B cell (primary cell): Measurements from ENCODE around the gene KLHL11. TPM values are rescaled to one million over a fixed set of nuclear protein-coding genes. Genes with fewer than 3 reads are reported as not detected.

Experiments used
- ATAC-seq: fragments of 200-7000 bp; cut with Tn5 transposase; one replicate; pipeline ENCODE4 v1.10.0; 2021; ENCODE audit warnings: low read depth, mild to moderate bottlenecking, moderate number of reproducible peaks, moderate library complexity
- CTCF ChIA-PET: fragments of 350-600 bp; sonication (Branson Sonifier 250); formaldehyde crosslinking; loops from one replicate; lab custom pipeline; 2021; ENCODE audit warnings: antibody characterized with exemption, inconsistent platforms; lab: Charles Lee
- POLR2A ChIA-PET: fragments of 350-600 bp; sonication (Branson Sonifier 250); formaldehyde crosslinking; loops from one replicate; lab custom pipeline; 2021; ENCODE audit warnings: antibody characterized with exemption; lab: Charles Lee
- DNase-seq: peaks from one replicate; pipeline ENCODE4 v3.0.0; 2013
- H2AFZ ChIP-seq: 2 replicates; pipeline ENCODE4 v1.6.1; 2012; ENCODE audit warnings: mild to moderate bottlenecking, low read depth, low read length; ENCODE audit not compliant: insufficient read depth, poor library complexity, severe bottlenecking
- H3K27ac ChIP-seq, 2 donors: 1 replicate in 1 of 2; 2 replicates in 1 of 2; pipeline ENCODE4 v1.5.1; 2012 to 2013; ENCODE audit warnings: low read length in 2 of 2, mild to moderate bottlenecking in 2 of 2, moderate library complexity in 1 of 2
- H3K27me3 ChIP-seq, 4 experiments: fragments of 200-600 bp in 1 of 4; sonication (generic) in 1 of 4; replicated peaks in 1 of 4; 1 replicate in 2 of 4; 2 replicates in 2 of 4; pipeline versions ENCODE4 v1.6.1 to v1.7.0; 2013 to 2016; ENCODE audit warnings: low read length in 3 of 4, mild to moderate bottlenecking in 2 of 4, mixed read lengths in 1 of 4, moderate library complexity in 1 of 4; ENCODE audit not compliant: insufficient read depth in 4 of 4, control insufficient read depth in 3 of 4; ENCODE audit errors: control extremely low read depth in 1 of 4
- H3K36me3 ChIP-seq, 2 experiments: replicated peaks in 1 of 2; 1 replicate in 1 of 2; 2 replicates in 1 of 2; pipeline versions ENCODE4 v1.6.1 to v1.7.1; 2013; ENCODE audit warnings: low read length in 1 of 2; ENCODE audit not compliant: insufficient read depth in 2 of 2, control insufficient read depth in 1 of 2; ENCODE audit errors: control extremely low read depth in 1 of 2, extremely low read depth in 1 of 2
- H3K4me1 ChIP-seq, 2 donors: fragments of 200-600 bp in 1 of 2; sonication (generic) in 1 of 2; 1 replicate in 1 of 2; 2 replicates in 1 of 2; pipeline versions ENCODE4 v1.5.1 to v1.6.1; 2013 to 2017; ENCODE audit warnings: low read length in 2 of 2; ENCODE audit not compliant: control insufficient read depth in 2 of 2, insufficient read depth in 2 of 2
- H3K4me2 ChIP-seq: replicated peaks from 2 replicates; pipeline ENCODE3; 2012; ENCODE audit warnings: mild to moderate bottlenecking, low read depth, low read length; ENCODE audit not compliant: poor library complexity, severe bottlenecking
- H3K4me3 ChIP-seq, 5 experiments: fragments of 200-600 bp in 1 of 5; sonication (generic) in 1 of 5; 1 replicate in 3 of 5; 2 replicates in 2 of 5; pipeline versions ENCODE4 v1.5.1 to v1.7.0; 2011 to 2016; ENCODE audit warnings: low read length in 4 of 5, mild to moderate bottlenecking in 4 of 5, low read depth in 2 of 5, control low read depth in 1 of 5, moderate library complexity in 1 of 5; ENCODE audit not compliant: insufficient read depth in 1 of 5; ENCODE audit errors: control extremely low read depth in 1 of 5, extremely low read depth in 1 of 5
- H3K79me2 ChIP-seq: fragments of 200-600 bp; sonication (generic); one replicate; pipeline ENCODE4 v1.6.0; 2016; ENCODE audit warnings: low read length; ENCODE audit not compliant: control insufficient read depth, insufficient read depth
- H3K9ac ChIP-seq: fragments of 200-600 bp; sonication (generic); 2 replicates; pipeline ENCODE4 v1.6.1; 2017; ENCODE audit warnings: mild to moderate bottlenecking, low read length, moderate library complexity
- H3K9me3 ChIP-seq, 3 donors: one replicate each; pipeline versions ENCODE4 v1.6.1 to v1.7.1; 2013; ENCODE audit warnings: low read length in 2 of 3; ENCODE audit not compliant: control insufficient read depth in 2 of 3, insufficient read depth in 1 of 3; ENCODE audit errors: control extremely low read depth in 1 of 3
- H4K20me1 ChIP-seq: 2 replicates; pipeline ENCODE4 v1.6.0; 2012; ENCODE audit warnings: mild to moderate bottlenecking, low read length; ENCODE audit not compliant: insufficient read depth, control insufficient read depth, poor library complexity, severe bottlenecking
- H3K27ac Mint-ChIP-seq: one replicate; pipeline ENCODE4 v1.8.0; 2021; ENCODE audit warnings: mixed read lengths
- H3K27me3 Mint-ChIP-seq: one replicate; pipeline ENCODE4 v1.8.0; 2021; ENCODE audit warnings: mixed read lengths
- H3K4me1 Mint-ChIP-seq: one replicate; pipeline ENCODE4 v1.8.0; 2021; ENCODE audit warnings: mixed read lengths
- H3K4me3 Mint-ChIP-seq: one replicate; pipeline ENCODE4 v1.8.0; 2021; ENCODE audit warnings: mixed read lengths
- H3K9me3 Mint-ChIP-seq: one replicate; pipeline ENCODE4 v1.8.0; 2022; ENCODE audit warnings: mixed read lengths; ENCODE audit not compliant: insufficient read depth
- EZH2 ChIP-seq: IDR thresholded peaks from 2 replicates; pipeline ENCODE4 v1.6.1; 2012; ENCODE audit warnings: borderline replicate concordance, low read depth, mild to moderate bottlenecking, moderate library complexity, low read length; ENCODE audit not compliant: insufficient read depth, poor library complexity, severe bottlenecking
- WGBS: methylation state at CpG from one replicate; pipeline ENCODE4 v1.1.5; 2013; ENCODE audit warnings: missing lambda C conversion rate; ENCODE audit not compliant: insufficient coverage; 5-methylcytosine and 5-hydroxymethylcytosine counted together
- intact Hi-C: fragments of 100-400 bp; cut with micrococcal nuclease; formaldehyde crosslinking; loops from one replicate; pipeline ENCODE4 v1.10.0; 2022
- polyA plus RNA-seq: library from polyadenylated mRNA; depleted of rRNA; stranded (reverse); fragments of >200 nt; gene quantifications from 2 replicates; pipeline ENCODE4 v1.2.3, GENCODE V29; 2012
- total RNA-seq, 2 donors: library from RNA; stranded (reverse); fragments of 120-200 nt in 1 of 2; gene quantifications; 1 replicate in 1 of 2; 2 replicates in 1 of 2; pipeline versions ENCODE4 v1.2.3 to v1.2.4, GENCODE V29; 2013 to 2022
- TF ChIP-seq, protein P1 (sequence below): fragments of 200-600 bp; IDR thresholded peaks from one replicate; pipeline ENCODE4 v1.8.0; 2022; ENCODE audit warnings: antibody characterized with exemption, mild to moderate bottlenecking

KLHL11 gene
- total and polyA plus RNA-seq, 2 donors (not counting 1 experiment from before 2014, with no cell fraction given), result 4.2 to 18.7 TPM

- TF ChIP-seq, protein P1, sequence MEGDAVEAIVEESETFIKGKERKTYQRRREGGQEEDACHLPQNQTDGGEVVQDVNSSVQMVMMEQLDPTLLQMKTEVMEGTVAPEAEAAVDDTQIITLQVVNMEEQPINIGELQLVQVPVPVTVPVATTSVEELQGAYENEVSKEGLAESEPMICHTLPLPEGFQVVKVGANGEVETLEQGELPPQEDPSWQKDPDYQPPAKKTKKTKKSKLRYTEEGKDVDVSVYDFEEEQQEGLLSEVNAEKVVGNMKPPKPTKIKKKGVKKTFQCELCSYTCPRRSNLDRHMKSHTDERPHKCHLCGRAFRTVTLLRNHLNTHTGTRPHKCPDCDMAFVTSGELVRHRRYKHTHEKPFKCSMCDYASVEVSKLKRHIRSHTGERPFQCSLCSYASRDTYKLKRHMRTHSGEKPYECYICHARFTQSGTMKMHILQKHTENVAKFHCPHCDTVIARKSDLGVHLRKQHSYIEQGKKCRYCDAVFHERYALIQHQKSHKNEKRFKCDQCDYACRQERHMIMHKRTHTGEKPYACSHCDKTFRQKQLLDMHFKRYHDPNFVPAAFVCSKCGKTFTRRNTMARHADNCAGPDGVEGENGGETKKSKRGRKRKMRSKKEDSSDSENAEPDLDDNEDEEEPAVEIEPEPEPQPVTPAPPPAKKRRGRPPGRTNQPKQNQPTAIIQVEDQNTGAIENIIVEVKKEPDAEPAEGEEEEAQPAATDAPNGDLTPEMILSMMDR, result peak; percentile 82
- TF ChIP-seq EZH2, result no peak
- ChIA-PET POLR2A (no interaction called here), CTCF (interaction anchor here (0.8 to 3.3 kb wide), 18 partner anchors 8 to 120 kb away, joined by 3 to 27 read pairs (median 4); partner anchors contain the start of genes ACLY, JUP, KLHL10 and ODAD4)
- intact Hi-C loops, result loop anchor here (1.0 to 2.0 kb wide), 5 partner anchors 10 to 73 kb away; partner anchors contain the start of genes JUP, KLHL11 and NT5C3B
- peak within 1 kb of the TSS; percentile 83 for H3K27ac Mint-ChIP-seq
- no peaks in the 10 kb centered on the region for H3K9me3 Mint-ChIP-seq
- H3K36me3 ChIP-seq, result no peaks in the 10 kb centered on the region
- H3K4me3 Mint-ChIP-seq, result peak within 1 kb of the TSS; percentile 96
- H3K9me3 ChIP-seq, result no peaks in the 10 kb centered on the region
- ATAC-seq (peak; percentile 91), DNase-seq (peak; percentile 88)
- H3K4me3 ChIP-seq, result peak within 1 kb of the TSS; percentile 23 to 85 (median 60)
- H3K27me3 Mint-ChIP-seq, result peaks cover 6% of the 10 kb centered on the region
- H3K4me1 Mint-ChIP-seq, result peaks cover 19% of the 10 kb centered on the region
- H2AFZ ChIP-seq, result peak within 1 kb of the TSS; percentile 93
- H3K27ac ChIP-seq, result no peak within 1 kb of the TSS
- under 1% methylated on average over 93 of the region's 96 CpGs for WGBS
- H3K4me2 ChIP-seq, result peak within 1 kb of the TSS; percentile 88
- peaks cover 0 to 25% (median 5%) of the 10 kb centered on the region in 4 experiments for H3K27me3 ChIP-seq
- H3K9ac ChIP-seq, result peak within 1 kb of the TSS; percentile 78
- no peaks in the 10 kb centered on the region for H3K79me2 ChIP-seq
- no peaks in the 10 kb centered on the region for H4K20me1 ChIP-seq
- H3K4me1 ChIP-seq, result peaks cover 20% of the 10 kb centered on the region in 2 donors
These were observed 53.5 kb downstream of the KLHL11 start, which contains the start of gene P3H4 for GRCh38 chr17:41811549-41812380. Gene P3H4 (minus strand): TSS chr17:41811949. CDS start chr17:41811915, 34 bp downstream.
